HG03521 (cell line): ENCODE results near the gene IBA57.
"Not testable (repeated sequence)": the region's sequence is repeated elsewhere in the genome, so short reads cannot be mapped to it uniquely, and the experiment has no call there.

ENCODE experiments used
- ATAC-seq: cut with Tn5 transposase; IDR thresholded peaks from one replicate; pipeline ENCODE4 v1.9.1; 2021; ENCODE audit warnings: mild to moderate bottlenecking, moderate library complexity; ENCODE audit not compliant: unreplicated experiment

Gene IBA57

GRCh38 chr1:228224198-228225164 lies 58.9 kb downstream of the IBA57 start:
- no peak for ATAC-seq

- ATAC-seq, result no peak
Observed at GRCh38 chr1:228225165-228225710, 59.6 kb downstream of the IBA57 start.

GRCh38 chr1:228225740-228226139 lies 60.1 kb downstream of the IBA57 start:
- no peak for ATAC-seq

- ATAC-seq, result no peak
Observed at GRCh38 chr1:228226141-228226874, 60.7 kb downstream of the IBA57 start.

GRCh38 chr1:228226956-228227791 lies 61.6 kb downstream of the IBA57 start:
- ATAC-seq, result no peak

- ATAC-seq, result not testable (repeated sequence)
Observed at GRCh38 chr1:228228147-228228546, 62.5 kb downstream of the IBA57 start.

GRCh38 chr1:228228601-228229074 lies 63.0 kb downstream of the IBA57 start:
- ATAC-seq, result no peak

- ATAC-seq, result no peak
Observed at GRCh38 chr1:228231189-228231588, 65.6 kb downstream of the IBA57 start.
